ENCODE measurements around the gene CCNH. TPM values are rescaled to one million over a fixed set of nuclear protein-coding genes. Genes with fewer than 3 reads are reported as not detected.

The CCNH gene
- total RNA-seq, 1 donor from 2014 or later: 18.4 TPM

GRCh38 chr5:87383216-87383615 lies 29.5 kb downstream of the CCNH start:
- DNase-seq (ENCODE audit: missing footprints) (no peak), ATAC-seq (no peak)
- intact Hi-C loops (cut with DNase I): no loop called here

DNA sequence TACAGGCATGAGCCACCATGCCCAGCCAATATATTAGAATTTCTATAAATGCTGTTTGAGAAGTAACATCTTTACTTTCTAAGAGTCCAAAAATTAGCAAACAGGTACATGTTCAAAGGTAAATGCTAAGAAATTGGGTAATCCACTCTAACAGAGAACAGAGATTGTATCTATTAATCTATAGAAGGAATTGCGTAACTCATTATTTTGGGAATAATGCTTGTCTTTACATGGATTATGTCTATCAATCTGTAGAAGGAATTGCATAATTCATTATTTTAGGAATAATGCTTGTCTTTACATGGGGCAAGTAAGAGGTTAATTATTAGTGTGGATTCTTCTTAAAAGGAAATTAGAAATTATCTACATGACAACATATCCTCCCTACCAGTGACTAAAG lies 30.5 kb downstream of the CCNH start:
- no peak for DNase-seq (ENCODE audit: missing footprints)
- no peak for ATAC-seq
- intact Hi-C loops (cut with DNase I): no loop called here

DNA sequence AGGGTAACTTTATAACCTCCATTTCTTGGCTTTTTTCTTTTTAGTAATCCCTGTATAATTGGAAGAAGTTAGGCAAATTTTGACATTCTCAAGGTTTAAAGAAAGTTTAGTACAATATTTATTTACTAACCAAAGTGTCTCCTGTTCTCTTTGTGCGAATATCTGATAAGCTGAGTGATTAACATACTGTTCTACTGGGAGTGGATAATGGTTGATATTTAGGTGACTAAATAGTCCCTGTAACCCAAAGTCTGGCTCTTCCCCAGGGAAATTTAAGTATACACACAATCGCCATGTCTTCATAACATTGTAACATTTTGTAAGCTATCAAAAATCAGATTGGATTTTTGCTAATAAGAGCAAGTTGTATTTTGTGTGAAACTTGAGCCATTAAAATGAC lies 40.0 kb downstream of the CCNH start:
- ATAC-seq: no peak
- intact Hi-C loops (cut with DNase I): no loop called here
- no peak for DNase-seq (ENCODE audit: missing footprints)

- no peak for ATAC-seq
- intact Hi-C loops (cut with DNase I): no loop called here
- no peak for DNase-seq (ENCODE audit: missing footprints)
These were observed 43.3 kb downstream of the CCNH start for GRCh38 chr5:87369431-87369830.

- peak; percentile 52 for ATAC-seq
These were observed 44.1 kb downstream of the CCNH start for GRCh38 chr5:87368601-87369000.

DNA sequence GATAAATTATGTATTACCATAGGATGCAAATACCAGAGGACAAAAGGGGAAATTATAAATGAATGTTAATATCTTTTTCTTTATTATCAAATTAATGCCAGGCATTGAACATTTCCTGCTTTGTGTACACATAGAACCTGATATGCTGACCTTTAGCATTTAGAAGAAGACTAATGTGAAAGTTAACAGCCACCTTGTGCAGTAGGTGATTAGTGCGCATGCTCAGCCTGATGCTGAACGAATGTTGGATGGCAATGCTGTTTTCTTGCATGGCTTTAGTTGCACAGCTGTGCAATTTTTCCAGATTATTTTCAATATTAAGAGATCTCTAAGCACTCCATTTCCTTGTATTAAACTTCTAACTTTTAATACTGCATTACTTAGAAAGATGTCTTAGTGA lies 45.5 kb downstream of the CCNH start:
- intact Hi-C loops (cut with DNase I): no loop called here
- DNase-seq (ENCODE audit: missing footprints): no peak
- no peak for ATAC-seq

More at GRCh38 chr5:87368601-87369000, 44.1 kb downstream of the CCNH start:
- intact Hi-C loops (cut with DNase I): no loop called here
- no peak for DNase-seq (ENCODE audit: missing footprints)

- intact Hi-C loops (cut with DNase I): no loop called here
- ATAC-seq: no peak
- no peak for DNase-seq (ENCODE audit: missing footprints)
These were observed 51.1 kb downstream of the CCNH start for GRCh38 chr5:87361536-87362213.

GRCh38 chr5:87361031-87361445 lies 51.7 kb downstream of the CCNH start:
- intact Hi-C loops (cut with DNase I): no loop called here
- ATAC-seq (peak; percentile 52), DNase-seq (ENCODE audit: missing footprints) (no peak)

DNA sequence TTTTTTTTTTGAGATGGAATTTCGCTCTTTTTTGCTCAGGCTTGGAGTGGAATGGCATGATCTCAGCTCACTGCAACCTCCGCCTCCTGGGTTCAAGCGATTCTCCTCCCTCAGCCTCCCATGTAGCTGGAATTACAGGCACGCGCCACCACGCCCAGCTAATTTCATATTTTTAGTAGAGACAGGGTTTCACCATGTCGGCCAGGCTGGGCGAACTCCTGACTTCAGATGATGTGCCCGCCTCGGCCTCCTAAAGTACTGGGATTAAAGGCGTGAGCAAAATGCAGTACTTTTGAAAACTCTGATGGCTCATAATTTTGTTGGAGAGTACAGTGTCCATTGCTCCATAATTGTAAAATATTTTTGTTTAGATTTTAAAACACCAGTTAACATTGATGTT lies 52.6 kb downstream of the CCNH start:
- intact Hi-C loops (cut with DNase I): no loop called here
- ATAC-seq (no peak), DNase-seq (ENCODE audit: missing footprints) (no peak)

DNA sequence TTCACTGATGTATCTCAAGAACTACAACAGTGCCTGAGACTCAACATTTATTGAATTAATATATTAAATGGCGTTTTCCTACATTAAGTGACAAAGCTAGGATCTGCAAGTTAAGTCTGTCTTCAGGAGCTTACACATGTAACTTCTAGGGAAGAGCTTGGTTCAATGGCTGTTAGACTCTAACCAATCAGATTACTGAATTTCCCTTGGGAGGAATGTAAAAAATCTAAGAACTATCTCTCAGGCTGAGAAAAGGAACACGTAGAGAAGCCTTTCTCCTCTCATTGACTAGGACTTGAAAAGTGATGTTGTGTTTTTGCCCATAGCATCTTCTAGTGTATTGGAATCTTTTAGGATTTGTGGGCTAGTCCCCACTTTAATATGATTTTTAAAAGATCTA lies 53.6 kb downstream of the CCNH start:
- ATAC-seq (no peak), DNase-seq (ENCODE audit: missing footprints) (no peak)
- intact Hi-C loops (cut with DNase I): no loop called here

DNA sequence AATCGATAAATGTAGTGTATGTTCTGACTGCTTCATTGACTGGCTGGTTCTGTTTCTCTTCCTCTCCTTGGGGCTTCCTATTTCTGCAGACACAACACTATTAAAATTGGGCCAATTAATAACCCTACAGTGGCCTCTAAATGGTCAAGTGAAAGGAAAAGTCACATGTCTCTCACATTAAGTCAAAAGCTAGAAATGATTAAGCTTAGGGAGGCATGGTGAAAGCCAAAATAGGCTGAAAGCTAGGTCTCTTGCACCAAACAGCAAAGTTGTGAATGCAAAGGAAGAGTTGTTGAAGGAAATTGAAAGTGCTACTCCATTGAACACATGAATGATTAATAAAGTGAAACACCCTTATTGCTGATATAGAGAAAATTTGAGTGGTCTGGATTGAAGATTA lies 58.2 kb downstream of the CCNH start:
- intact Hi-C loops (cut with DNase I): no loop called here
- no peak for DNase-seq (ENCODE audit: missing footprints)

DNA sequence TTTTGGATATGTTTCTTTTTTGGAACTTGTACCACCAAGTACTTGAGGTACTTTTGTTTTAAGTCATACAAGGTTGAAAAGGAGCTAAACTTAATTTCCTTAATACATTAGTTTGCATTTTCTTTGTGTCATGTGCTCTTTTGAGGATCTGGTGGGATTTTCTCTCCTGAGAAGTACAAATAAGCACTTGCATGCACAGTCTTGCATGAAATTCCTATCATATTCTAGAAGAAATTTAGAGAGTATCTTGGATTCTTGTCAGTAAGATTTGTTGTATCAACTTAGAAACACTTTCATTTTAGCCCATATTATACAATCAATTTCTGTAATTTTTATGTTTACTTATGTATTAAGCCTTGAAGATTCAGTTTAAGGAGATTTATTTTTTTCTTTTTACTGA lies 64.9 kb downstream of the CCNH start:
- intact Hi-C loops (cut with DNase I): no loop called here
- DNase-seq (ENCODE audit: missing footprints): no peak
- ATAC-seq: no peak

More for the DNA sequence above, 58.2 kb downstream of the CCNH start:
- no peak for ATAC-seq

DNA sequence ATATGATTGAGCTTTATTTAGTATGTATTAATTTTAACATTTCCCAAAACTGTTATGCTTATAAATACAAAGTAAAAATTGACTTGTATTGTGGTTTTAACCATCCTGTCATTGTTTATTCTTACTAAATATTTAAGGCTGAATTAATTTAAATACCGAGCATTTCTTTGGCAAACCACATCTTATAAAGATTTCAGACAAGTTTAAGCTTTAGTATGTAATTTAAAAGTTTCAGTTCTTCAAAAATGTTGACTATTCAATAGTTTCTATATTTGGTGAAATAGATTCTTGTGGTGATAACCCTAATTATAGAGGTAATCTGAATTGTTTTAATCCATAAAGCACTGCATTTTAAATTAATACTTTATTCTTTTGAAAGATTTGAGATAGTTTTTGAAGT lies 65.5 kb downstream of the CCNH start:
- no peak for ATAC-seq
- intact Hi-C loops (cut with DNase I): no loop called here
- DNase-seq (ENCODE audit: missing footprints): no peak

Other genes starting within 250 kb of the CCNH start
- 19.8 TPM for gene RASA1, start 145.0 kb downstream of the CCNH start, total RNA-seq

Measured in Right ventricle myocardium inferior (tissue), 1 donor.